Tibial nerve (tissue), 4 donors: Measurements from ENCODE around the gene MRPL52.
"Not testable (repeated sequence)": the region's sequence is repeated elsewhere in the genome, so short reads cannot be mapped to it uniquely, and the experiment has no call there.

Source experiments
- CTCF ChIP-seq, 5 experiments: fragments of 200-600 bp in 3 of 5; fragments of 450-650 bp in 2 of 5; sonication (generic) in 3 of 5; IDR thresholded peaks; one replicate each; pipeline ENCODE4 v1.5.1; 2016 to 2019; ENCODE audit warnings: antibody characterized with exemption in 5 of 5, mild to moderate bottlenecking in 3 of 5, moderate library complexity in 2 of 5
- EP300 ChIP-seq, 2 donors: sonication (generic); formaldehyde crosslinking; IDR thresholded peaks; one replicate each; pipeline ENCODE4 v1.6.1; 2017; ENCODE audit warnings: antibody characterized with exemption in 2 of 2, mild to moderate bottlenecking in 1 of 2
- POLR2A ChIP-seq, 2 donors: fragments of 450-650 bp; IDR thresholded peaks; one replicate each; pipeline ENCODE4 v1.6.1; 2017; ENCODE audit warnings: antibody characterized with exemption in 2 of 2, mild to moderate bottlenecking in 2 of 2, moderate library complexity in 2 of 2

GRCh38 chr14:22805235-22805634, 24.5 kb upstream of the MRPL52 start:
- not testable (repeated sequence) for TF ChIP-seq CTCF, POLR2A, EP300 (IDR thresholded peaks at IDR 0.05)
